HTR-8/SVneo (cell line): Measurements from ENCODE around the gene CCDC69.

Source experiments
- DNase-seq: peaks from one replicate; pipeline ENCODE4 v3.0.0; 2011; ENCODE audit warnings: low spot score, mixed read lengths; ENCODE audit not compliant: insufficient read length
- FAIRE-seq: peaks from 2 replicates; lab custom pipeline; 2011; peaks lifted over from hg19 to GRCh38; lab: Jason Lieb, UNC

The CCDC69 gene

DNA sequence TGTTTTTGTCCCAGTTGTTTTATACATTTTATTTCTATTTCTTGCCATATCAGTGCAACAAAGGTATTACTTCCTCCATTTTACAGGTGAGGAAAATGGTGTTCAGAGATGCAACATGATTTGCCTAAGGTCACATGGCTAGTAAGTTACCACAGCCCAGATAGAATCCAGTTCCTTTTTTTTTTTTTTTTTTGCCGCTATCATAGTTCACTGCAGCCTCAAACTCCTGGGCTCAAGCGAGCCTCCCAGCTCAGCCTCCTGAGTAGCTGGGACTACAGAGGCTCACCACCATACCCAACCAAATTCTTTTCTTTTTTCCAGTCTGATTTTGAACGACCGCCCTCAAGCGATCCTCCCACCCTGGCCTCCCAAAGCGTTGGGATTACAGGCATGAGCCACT lies 480 bp upstream of the CCDC69 start:
- FAIRE-seq (no peak), DNase-seq (no peak)

DNA sequence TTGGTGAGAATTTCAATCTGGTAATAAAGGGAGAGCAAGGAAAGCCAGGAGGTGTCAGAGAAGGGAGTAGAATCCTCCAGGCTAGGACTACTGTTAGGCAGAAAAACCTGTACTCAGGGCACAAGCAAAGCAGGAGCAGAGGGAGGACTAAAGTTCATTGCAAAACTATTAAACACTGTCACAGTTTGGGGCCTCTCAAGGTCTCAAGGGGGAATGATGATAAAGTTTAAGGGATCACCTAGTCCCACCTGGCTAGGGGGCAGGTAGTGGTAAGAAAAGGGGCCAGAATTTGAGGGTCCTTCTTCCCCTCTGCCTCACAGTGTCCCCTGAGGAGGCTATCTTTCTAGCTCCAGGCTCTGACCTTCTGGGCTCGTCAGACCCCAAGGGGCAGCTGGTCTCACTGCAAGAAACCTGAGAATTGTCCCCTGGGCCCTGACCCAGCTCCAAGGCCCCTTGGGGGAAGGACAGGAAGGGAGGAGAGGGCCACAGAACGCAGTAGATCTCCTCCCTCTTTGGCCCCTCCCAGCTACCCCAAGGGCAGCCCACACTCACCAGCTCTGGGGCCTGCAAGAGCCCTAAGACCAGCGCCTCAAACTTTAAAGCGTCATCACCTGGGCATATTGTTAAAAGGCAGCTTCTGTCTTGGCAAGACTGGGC lies 974 bp downstream of the CCDC69 start:
- DNase-seq (no peak), FAIRE-seq (no peak)

DNA sequence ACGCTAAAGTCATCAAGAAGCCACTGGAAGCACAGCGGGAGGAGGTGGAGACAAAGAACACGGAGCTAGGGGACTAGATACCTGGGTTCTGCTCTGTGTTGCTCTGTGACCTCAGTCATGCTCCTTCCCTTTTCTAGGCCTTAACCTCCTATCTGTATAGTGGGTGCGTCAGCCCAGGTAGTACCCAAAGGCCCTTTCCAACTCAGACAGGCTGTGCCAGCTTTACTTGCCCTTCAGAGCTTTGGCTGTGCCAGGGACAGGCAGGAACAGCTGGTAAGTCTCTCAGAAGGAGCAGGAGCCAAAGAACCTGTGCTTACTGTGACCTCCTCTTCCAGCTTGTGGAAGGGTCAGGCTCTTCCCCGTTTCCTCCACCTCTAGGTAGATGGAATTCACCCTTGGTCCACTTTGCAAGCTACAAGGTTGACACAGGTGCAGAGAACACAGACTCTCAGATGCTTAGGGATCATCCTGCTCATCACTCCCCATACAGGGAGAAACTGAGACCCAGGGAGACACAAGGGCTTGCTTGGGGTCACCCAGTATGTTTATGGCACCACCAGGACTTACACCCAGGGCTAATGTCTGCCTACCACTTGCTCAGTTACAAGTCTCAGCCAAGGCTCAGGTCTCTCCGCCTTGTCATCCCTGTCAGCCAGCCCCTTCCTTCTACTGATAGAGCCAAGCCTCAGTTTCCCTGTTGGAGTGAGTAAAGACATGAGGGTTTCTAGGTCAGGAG lies 1.7 kb downstream of the CCDC69 start:
- FAIRE-seq (no peak), DNase-seq (no peak)

DNA sequence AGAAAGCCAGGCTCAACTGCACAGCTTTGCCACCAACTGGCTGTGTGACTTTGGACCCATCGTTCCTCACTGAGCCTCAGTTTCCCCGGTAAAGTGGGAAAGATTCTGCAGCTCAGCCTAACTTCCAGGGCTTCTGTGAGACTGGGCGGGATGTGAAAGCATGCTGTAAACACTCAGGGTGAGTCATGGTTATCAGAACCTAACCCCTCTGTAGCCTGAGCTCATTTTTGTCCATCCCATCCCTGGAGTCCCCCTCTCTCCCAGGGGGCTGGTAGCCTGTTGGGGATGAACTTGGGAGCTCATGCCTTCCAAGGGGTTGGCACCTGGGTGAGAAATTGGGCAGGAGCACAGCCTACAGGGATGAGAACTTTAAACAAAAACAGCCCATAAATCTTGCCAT lies 2.3 kb downstream of the CCDC69 start:
- DNase-seq (peak; percentile 31), FAIRE-seq (no peak)

DNA sequence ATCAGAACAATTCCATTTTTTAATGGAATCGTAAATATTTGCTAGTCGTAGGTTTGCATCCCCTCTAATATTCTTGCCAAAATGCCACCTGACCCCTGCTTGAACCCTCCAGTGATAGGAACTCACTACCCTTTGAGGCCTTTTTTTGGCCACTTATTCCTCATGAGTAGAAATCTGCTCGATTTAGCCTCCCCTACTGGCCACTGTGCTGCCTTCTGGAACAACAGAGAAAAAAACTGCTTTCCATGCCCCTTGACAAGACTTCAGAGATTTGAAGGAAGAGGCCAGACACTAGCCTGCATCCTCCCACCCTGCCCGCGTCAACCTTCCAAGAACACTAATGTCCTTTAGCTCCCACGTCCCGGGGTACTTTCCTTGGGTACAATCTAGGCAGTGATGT lies 4.1 kb downstream of the CCDC69 start:
- FAIRE-seq = no peak

DNA sequence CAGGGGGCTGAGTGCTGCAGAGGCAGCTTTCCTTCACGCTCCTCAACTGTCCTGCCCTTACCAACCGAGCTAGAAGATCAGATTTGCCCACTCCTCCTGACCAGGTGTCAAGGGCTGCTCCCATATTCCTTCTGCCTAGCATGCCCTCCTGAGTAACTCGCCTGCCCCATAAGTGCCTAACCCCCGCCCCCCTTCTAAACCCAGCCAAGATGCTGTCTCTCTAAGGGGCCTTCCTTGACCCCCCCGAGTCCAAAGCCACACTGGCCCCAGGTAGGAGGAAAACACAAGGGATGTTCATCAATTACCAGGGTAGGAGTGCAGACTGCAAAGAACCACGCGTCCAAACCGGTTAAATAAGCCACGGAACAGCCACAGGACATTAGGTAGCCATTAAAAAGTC lies 4.8 kb downstream of the CCDC69 start:
- FAIRE-seq (no peak), DNase-seq (no peak)

More for the DNA sequence above, 4.1 kb downstream of the CCDC69 start:
- no peak for DNase-seq

GRCh38 chr5:151218177-151218576 lies 5.7 kb downstream of the CCDC69 start:
- FAIRE-seq = no peak
- no peak for DNase-seq

GRCh38 chr5:151216781-151217180 lies 7.1 kb downstream of the CCDC69 start:
- DNase-seq (no peak), FAIRE-seq (no peak)

DNA sequence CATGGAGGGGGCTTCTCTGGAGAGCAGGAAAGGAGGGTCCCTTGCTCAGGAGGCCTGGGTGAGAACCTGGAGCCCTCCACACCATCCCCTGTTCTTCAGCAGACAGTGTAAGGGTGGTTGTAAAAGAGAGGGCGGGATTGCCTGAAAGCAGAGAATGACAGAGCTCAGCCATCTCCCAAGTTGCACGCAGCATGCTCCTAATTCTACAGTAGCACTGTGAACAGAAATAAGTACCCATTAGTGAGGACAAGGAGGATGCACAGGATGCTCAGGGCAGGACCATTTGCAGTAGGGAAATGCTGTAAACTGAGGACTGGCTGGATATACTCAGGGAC lies 8.4 kb downstream of the CCDC69 start:
- FAIRE-seq = no peak

GRCh38 chr5:151214614-151215545 lies 9.0 kb downstream of the CCDC69 start:
- DNase-seq (no peak), FAIRE-seq (no peak)

More for the DNA sequence above, 8.4 kb downstream of the CCDC69 start:
- no peak for DNase-seq

GRCh38 chr5:151213803-151214613 lies 9.9 kb downstream of the CCDC69 start:
- DNase-seq = peak; percentile 41
- no peak for FAIRE-seq

DNA sequence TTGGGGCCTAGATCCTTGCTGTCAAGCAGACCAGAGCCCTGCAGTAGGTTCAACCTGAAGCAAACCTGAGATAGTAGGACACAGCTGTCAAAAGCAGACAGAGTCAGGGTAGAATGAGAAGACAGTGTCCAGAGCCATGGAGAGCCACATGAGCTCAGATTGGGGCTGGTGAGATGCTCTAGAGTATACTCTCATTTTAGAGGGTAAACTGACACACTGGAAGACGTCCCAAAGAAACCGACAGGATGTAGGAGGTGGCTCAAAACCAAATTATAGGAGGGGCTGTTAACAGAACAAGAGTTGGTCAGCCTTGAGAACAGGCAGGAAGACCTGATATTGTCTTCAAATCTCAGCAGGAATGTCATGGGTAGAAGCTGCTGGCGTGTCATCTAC lies 11.5 kb downstream of the CCDC69 start:
- DNase-seq (no peak), FAIRE-seq (no peak)

GRCh38 chr5:151208481-151208914 lies 15.4 kb downstream of the CCDC69 start:
- FAIRE-seq (no peak), DNase-seq (no peak)

DNA sequence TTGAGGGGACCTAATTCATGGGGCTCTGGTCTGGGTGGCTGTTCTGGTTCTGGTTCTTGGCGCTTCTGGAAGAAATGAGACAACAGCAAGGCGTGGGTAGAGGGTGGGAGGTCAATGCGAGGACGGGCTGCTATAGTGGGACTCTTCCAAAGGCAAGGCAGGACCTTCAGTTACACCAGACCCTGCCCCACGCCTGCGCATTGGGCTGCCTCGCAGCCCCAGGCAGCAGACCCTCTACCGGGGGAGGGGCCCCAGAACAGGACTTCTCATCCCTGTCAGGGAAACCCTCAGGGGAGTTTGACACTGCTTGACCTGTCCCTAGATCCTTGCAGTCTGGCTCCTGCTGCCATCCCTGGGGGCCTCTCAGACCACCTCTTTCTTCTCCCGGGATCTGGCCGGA lies 18.5 kb downstream of the CCDC69 start:
- DNase-seq = no peak
- no peak for FAIRE-seq

- FAIRE-seq = no peak
- DNase-seq = no peak
Observed at GRCh38 chr5:151204051-151204450, 19.8 kb downstream of the CCDC69 start.

DNA sequence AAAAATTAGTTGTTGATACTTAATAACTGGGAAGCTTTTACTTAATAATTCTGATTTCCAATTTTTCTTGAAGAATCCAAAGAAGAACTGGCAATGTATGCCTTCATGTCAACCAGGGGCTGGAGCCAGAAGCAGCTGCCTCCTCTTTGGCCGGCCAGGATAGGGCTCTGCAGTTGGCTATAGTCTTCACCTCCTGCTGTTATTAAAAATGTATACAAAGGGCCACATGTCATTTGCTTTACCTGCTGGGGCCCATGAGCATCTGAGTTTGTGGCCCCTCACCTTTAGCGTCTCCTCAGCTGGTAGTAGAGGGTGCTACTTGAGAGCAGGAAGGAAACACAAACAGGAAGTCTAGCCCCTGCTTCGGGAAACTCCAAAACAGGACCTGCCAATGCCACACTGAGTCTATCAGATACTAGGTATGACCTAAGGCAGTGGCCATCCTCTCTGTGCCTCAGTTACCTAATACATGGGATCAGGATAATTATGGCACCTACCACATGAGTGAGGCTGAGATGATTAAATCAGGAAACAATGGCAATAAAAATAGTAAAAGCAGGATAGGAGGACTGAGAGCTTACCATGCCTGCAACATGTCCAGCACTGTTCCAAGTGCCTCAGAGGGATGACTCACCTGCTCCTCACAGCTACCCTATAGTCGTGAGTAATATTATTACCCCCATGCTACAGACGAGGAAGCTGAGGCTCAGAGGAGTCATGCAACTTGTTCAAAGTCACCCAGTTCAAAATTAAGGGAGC lies 21.3 kb downstream of the CCDC69 start:
- DNase-seq (no peak), FAIRE-seq (no peak)

GRCh38 chr5:151200913-151201595 lies 22.8 kb downstream of the CCDC69 start:
- FAIRE-seq (no peak), DNase-seq (no peak)

DNA sequence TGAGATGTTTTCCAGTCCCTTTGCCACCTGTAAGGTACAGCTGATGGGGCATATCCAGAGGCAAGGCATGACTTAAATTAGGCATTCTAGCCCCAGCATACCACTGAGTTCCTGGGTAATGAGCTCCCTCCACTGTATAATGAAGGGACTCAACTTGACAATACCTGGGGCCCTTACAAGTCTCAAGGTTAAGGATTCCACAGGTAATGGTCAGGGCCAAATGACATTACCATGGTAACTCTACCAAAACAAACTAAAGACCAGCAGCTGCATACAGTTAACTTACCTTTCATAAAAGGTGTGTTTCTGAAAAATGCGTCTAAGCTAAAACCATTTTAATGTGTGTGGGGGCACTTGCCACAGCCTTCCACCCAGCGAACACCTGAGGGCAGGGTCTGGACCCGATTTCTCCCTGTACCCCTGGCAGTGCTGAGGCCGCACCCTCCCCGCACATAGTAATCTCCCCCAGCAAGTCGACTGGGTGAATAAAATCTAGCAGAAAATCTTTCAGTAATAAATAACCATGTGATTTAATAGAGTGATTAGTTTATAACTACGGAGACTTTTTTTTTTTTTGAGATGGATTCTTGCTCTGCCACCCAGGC lies 24.2 kb downstream of the CCDC69 start:
- FAIRE-seq (no peak), DNase-seq (no peak)
